ENCODE results near the gene PINLYP. TPM values are rescaled to one million over a fixed set of nuclear protein-coding genes. Genes with fewer than 3 reads are reported as not detected.

The PINLYP gene
- total and polyA plus RNA-seq, 9 of the 15 experiments (the other 6 are each of a cell fraction or from before 2014, with no cell fraction given): 1.00 to 6.7 (median 2.2) TPM

- TF ChIP-seq DNMT1 (IDR thresholded peaks at IDR 0.05) (no peak), ETV1 (tag; conservative IDR thresholded peaks at IDR 0.05; ENCODE audit: low read depth) (no peak), ZBTB12 (CRISPR knock-in tag; IDR thresholded peaks at IDR 0.05) (no peak), THRB (CRISPR knock-in tag; conservative IDR thresholded peaks at IDR 0.05) (no peak; the same call in 1 of the 2 replicates), TEAD1 (CRISPR knock-in tag; IDR thresholded peaks at IDR 0.05) (0 out of 4 replicates have a peak, but pooled peaks have one; percentile 3 to 73), CCNT2 (IDR thresholded peaks at IDR 0.05; ENCODE audit: borderline replicate concordance, extremely low read depth, insufficient read length, low read depth, low read length) (peak; percentile 79), MCM5 (IDR thresholded peaks at IDR 0.05; ENCODE audit: low read depth) (no peak), C11orf30 (IDR thresholded peaks at IDR 0.05; ENCODE audit: low read depth) (peak; percentile 58; the same call in 1 of the 2 replicates), ZNF444 (CRISPR knock-in tag; IDR thresholded peaks at IDR 0.05) (no peak), FOXO4 (CRISPR knock-in tag; IDR thresholded peaks at IDR 0.05) (no peak), HSF4 (CRISPR knock-in tag; IDR thresholded peaks at IDR 0.05; ENCODE audit: borderline replicate concordance) (no peak), E2F5 (CRISPR knock-in tag; IDR thresholded peaks at IDR 0.05) (no peak), SIX5 (IDR thresholded peaks at IDR 0.05; ENCODE audit: borderline replicate concordance in 1 of 2, insufficient read depth in 1 of 2, low read depth in 1 of 2, low read length in 2 of 2) (no peak), SP2 (IDR thresholded peaks at IDR 0.05; ENCODE audit: extremely low read depth, low read depth, low read length, poor library complexity, severe bottlenecking) (no peak), COPS2 (conservative IDR thresholded peaks at IDR 0.05) (no peak), ATF3 (IDR thresholded peaks at IDR 0.05) (no peak), ATF3 (CRISPR knock-in tag; conservative IDR thresholded peaks at IDR 0.05) (peak; percentile 21; the same call in 1 of the 2 replicates), ZNF140 (CRISPR knock-in tag; IDR thresholded peaks at IDR 0.05) (no peak), STAT5A (IDR thresholded peaks at IDR 0.05; ENCODE audit: borderline replicate concordance, low read length) (no peak), NRF1 (conservative IDR thresholded peaks at IDR 0.05 in 1 of 2, IDR thresholded peaks at IDR 0.05 in 1 of 2) (peak; percentile 97), YBX1 (IDR thresholded peaks at IDR 0.05) (no peak), CHD1 (IDR thresholded peaks at IDR 0.05; ENCODE audit: low read length) (peak; percentile 63)
Observed at GRCh38 chr19:43619262-43620060, 43.9 kb downstream of the PINLYP start, which contains the start of gene ZNF428 (continued).

Data from K562 (cell line).